Measurements from ENCODE around the gene NUDT15. TPM values are rescaled to one million over a fixed set of nuclear protein-coding genes. Genes with fewer than 3 reads are reported as not detected.

Gene NUDT15
- polyA plus RNA-seq, 1 donor (not counting 4 experiments of a cell fraction or from before 2014, with no cell fraction given), result 41.1 TPM

DNA sequence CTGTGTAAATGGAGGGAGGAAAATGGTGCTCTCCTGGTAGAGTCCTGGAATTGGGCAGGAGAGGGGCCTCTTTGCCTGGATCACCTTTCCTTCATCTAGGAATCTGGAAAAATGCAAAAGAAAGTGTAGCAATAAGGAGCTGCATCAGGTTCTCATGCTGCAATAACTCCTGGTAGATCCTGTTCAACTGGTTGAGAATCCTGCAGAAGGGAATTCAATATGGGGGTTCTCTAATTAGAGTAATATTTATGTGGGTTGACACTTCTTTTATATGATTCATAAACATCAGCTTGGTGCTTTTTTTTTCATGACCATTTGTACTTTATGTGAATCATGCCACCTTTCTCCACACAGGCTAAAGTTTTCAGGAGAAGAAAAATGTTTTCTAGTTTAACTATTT is 9.5 kb upstream of the NUDT15 start:
- no peak for DNase-seq (ENCODE audit: low read depth, low spot score)
- H3K4me2 ChIP-seq (ENCODE audit: control insufficient read depth, extremely low read depth, insufficient read depth, low read depth, low read length), result no peak overlapping the region
- no peak for TF ChIP-seq EZH2 (IDR thresholded peaks at IDR 0.05; ENCODE audit: low read length)
- TF ChIP-seq, protein P1, sequence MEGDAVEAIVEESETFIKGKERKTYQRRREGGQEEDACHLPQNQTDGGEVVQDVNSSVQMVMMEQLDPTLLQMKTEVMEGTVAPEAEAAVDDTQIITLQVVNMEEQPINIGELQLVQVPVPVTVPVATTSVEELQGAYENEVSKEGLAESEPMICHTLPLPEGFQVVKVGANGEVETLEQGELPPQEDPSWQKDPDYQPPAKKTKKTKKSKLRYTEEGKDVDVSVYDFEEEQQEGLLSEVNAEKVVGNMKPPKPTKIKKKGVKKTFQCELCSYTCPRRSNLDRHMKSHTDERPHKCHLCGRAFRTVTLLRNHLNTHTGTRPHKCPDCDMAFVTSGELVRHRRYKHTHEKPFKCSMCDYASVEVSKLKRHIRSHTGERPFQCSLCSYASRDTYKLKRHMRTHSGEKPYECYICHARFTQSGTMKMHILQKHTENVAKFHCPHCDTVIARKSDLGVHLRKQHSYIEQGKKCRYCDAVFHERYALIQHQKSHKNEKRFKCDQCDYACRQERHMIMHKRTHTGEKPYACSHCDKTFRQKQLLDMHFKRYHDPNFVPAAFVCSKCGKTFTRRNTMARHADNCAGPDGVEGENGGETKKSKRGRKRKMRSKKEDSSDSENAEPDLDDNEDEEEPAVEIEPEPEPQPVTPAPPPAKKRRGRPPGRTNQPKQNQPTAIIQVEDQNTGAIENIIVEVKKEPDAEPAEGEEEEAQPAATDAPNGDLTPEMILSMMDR (optimal IDR thresholded peaks at IDR 0.05 in 1 of 3, IDR thresholded peaks at IDR 0.05 in 1 of 3, conservative IDR thresholded peaks at IDR 0.05 in 1 of 3; ENCODE audit: extremely low read depth in 1 of 3, insufficient read depth in 2 of 3, low read length in 3 of 3), result no peak

DNA sequence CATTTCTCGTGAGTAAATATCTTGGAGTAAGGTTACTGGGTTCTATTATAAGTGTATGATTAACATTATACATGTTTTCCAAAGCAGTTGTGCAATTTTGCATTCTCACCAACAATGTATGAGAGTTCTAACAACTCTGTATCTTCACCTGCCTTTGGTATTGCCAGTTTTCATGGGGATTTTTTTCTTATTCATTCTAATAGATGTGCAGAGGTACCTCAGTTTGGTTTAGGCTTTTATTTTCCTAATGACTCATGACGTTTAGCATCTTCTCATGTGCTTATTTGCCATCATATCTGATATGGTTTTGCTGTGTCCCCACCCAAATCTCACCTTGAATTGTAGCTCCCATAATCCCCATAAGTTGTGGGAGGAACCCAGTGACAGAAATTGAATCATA is 7.7 kb upstream of the NUDT15 start:
- peaks cover 0 to 4% of the 10 kb centered on the region in 2 experiments for H3K36me3 ChIP-seq (ENCODE audit: control insufficient read depth in 2 of 2, extremely low read depth in 1 of 2, insufficient read depth in 2 of 2, low read length in 2 of 2)
- no peaks in the 10 kb centered on the region for H3K4me1 ChIP-seq (ENCODE audit: control insufficient read depth, extremely low read depth, insufficient read depth, low read length)
- no peaks in the 10 kb centered on the region for H4K20me1 ChIP-seq (ENCODE audit: control insufficient read depth, extremely low read depth, insufficient read depth, low read length)
- no peak for DNase-seq (ENCODE audit: low read depth, low spot score)
- no peak overlapping the region for H3K27ac ChIP-seq (ENCODE audit: control insufficient read depth, insufficient read depth, low read length)
- H3K9me3 ChIP-seq (ENCODE audit: control insufficient read depth, low read depth, low read length), result peaks cover 5% of the 10 kb centered on the region
- no peak overlapping the region for H3K9ac ChIP-seq (ENCODE audit: control insufficient read depth, extremely low read depth, insufficient read depth, low read length)
- TF ChIP-seq EZH2 (IDR thresholded peaks at IDR 0.05; ENCODE audit: low read length), result no peak
- TF ChIP-seq, protein P1 (optimal IDR thresholded peaks at IDR 0.05 in 1 of 3, IDR thresholded peaks at IDR 0.05 in 1 of 3, conservative IDR thresholded peaks at IDR 0.05 in 1 of 3; ENCODE audit: extremely low read depth in 1 of 3, insufficient read depth in 2 of 3, low read length in 3 of 3), result no peak
- dilution Hi-C loops (cut with MboI; ENCODE audit: extremely low pct_ligation_motif_present, low sequenced_read_pairs), result no loop called here
- H3K27me3 ChIP-seq (ENCODE audit: control insufficient read depth, extremely low read depth, insufficient read depth, low read length), result no peaks in the 10 kb centered on the region
- no peak for FAIRE-seq
- H3K9me1 ChIP-seq (ENCODE audit: control insufficient read depth, extremely low read depth, insufficient read depth, low read length), result no peaks in the 10 kb centered on the region
- peaks cover 5% of the 10 kb centered on the region for H3K79me2 ChIP-seq (ENCODE audit: control insufficient read depth, insufficient read depth, low read length)
- H3K4me3 ChIP-seq (ENCODE audit: control insufficient read depth in 2 of 3, extremely low read depth in 1 of 3, insufficient read depth in 2 of 3, low read depth in 1 of 3, low read length in 3 of 3), result no peak overlapping the region
- H3K4me2 ChIP-seq (ENCODE audit: control insufficient read depth, extremely low read depth, insufficient read depth, low read depth, low read length), result no peak overlapping the region
- H2AFZ ChIP-seq (ENCODE audit: control insufficient read depth, low read length), result no peak overlapping the region

More for the DNA sequence above, 9.5 kb upstream of the NUDT15 start:
- H3K27ac ChIP-seq (ENCODE audit: control insufficient read depth, insufficient read depth, low read length), result no peak overlapping the region
- no peaks in the 10 kb centered on the region for H3K9me1 ChIP-seq (ENCODE audit: control insufficient read depth, extremely low read depth, insufficient read depth, low read length)
- H3K36me3 ChIP-seq (ENCODE audit: control insufficient read depth in 2 of 2, extremely low read depth in 1 of 2, insufficient read depth in 2 of 2, low read length in 2 of 2), result peaks cover 0 to 4% of the 10 kb centered on the region in 2 experiments
- H3K27me3 ChIP-seq (ENCODE audit: control insufficient read depth, extremely low read depth, insufficient read depth, low read length), result no peaks in the 10 kb centered on the region
- no peak overlapping the region for H3K4me3 ChIP-seq (ENCODE audit: control insufficient read depth in 2 of 3, extremely low read depth in 1 of 3, insufficient read depth in 2 of 3, low read depth in 1 of 3, low read length in 3 of 3)
- no peaks in the 10 kb centered on the region for H3K4me1 ChIP-seq (ENCODE audit: control insufficient read depth, extremely low read depth, insufficient read depth, low read length)
- no peak overlapping the region for H2AFZ ChIP-seq (ENCODE audit: control insufficient read depth, low read length)
- peaks cover 5% of the 10 kb centered on the region for H3K9me3 ChIP-seq (ENCODE audit: control insufficient read depth, low read depth, low read length)
- dilution Hi-C loops (cut with MboI; ENCODE audit: extremely low pct_ligation_motif_present, low sequenced_read_pairs), result no loop called here
- peaks cover 2% of the 10 kb centered on the region for H3K79me2 ChIP-seq (ENCODE audit: control insufficient read depth, insufficient read depth, low read length)
- H3K9ac ChIP-seq (ENCODE audit: control insufficient read depth, extremely low read depth, insufficient read depth, low read length), result no peak overlapping the region
- no peaks in the 10 kb centered on the region for H4K20me1 ChIP-seq (ENCODE audit: control insufficient read depth, extremely low read depth, insufficient read depth, low read length)
- no peak for FAIRE-seq

Measured in keratinocyte (primary cell).